NCI-H1436 (cell line): ENCODE data around the gene BICDL2.
A peak's percentile ranks its signal among the peaks of the same experiment; 100 is the strongest.

Experiments used
- DNase-seq: peaks from one replicate; lab custom pipeline; 2025; lab: John Stamatoyannopoulos, UW

BICDL2 gene

GRCh38 chr16:2983706-2984136 is 53.0 kb downstream of the BICDL2 start:
- peak; percentile 78 for DNase-seq

- DNase-seq = no peak
These were observed 54.3 kb downstream of the BICDL2 start for GRCh38 chr16:2982402-2982801.

- no peak for DNase-seq
These were observed 54.9 kb downstream of the BICDL2 start for GRCh38 chr16:2981899-2982250.

GRCh38 chr16:2981177-2981898 is 55.4 kb downstream of the BICDL2 start:
- no peak for DNase-seq

- peak; percentile 90 for DNase-seq
These were observed 56.2 kb downstream of the BICDL2 start, which contains the start of gene PKMYT1 for GRCh38 chr16:2980227-2981176. Gene PKMYT1 (minus strand): TSS chr16:2980446. CDS start chr16:2979657, 789 bp downstream.

GRCh38 chr16:2979669-2980226 is 57.0 kb downstream of the BICDL2 start:
- DNase-seq = peak; percentile 10
